MG63 (cell line): ENCODE data around the gene NFIB. TPM values are rescaled to one million over a fixed set of nuclear protein-coding genes. Genes with fewer than 3 reads are reported as not detected.

ENCODE experiments used
- DNase-seq: peaks from one replicate; pipeline ENCODE4 v3.0.0-alpha.2; 2020
- H3K27me3 ChIP-seq: fragments of 250-450 bp; sonication (Bioruptor Pico); 2 replicates; pipeline ENCODE4 v1.5.1; 2020; ENCODE audit warnings: mild to moderate bottlenecking, moderate library complexity
- H3K36me3 ChIP-seq: fragments of 250-450 bp; sonication (Bioruptor Pico); 2 replicates; pipeline ENCODE4 v1.5.1; 2020; ENCODE audit warnings: mild to moderate bottlenecking, moderate library complexity
- H3K4me3 ChIP-seq: fragments of 250-450 bp; sonication (Bioruptor Pico); 2 replicates; pipeline ENCODE4 v1.5.1; 2020; ENCODE audit warnings: mild to moderate bottlenecking, moderate library complexity
- H3K9me3 ChIP-seq: fragments of 250-450 bp; sonication (Bioruptor Pico); 2 replicates; pipeline ENCODE4 v1.5.1; 2020; ENCODE audit warnings: mild to moderate bottlenecking, moderate library complexity
- total RNA-seq: library from RNA; depleted of rRNA; stranded (reverse); fragments of >200 nt; shearing (Covaris generic); gene quantifications from 2 replicates; pipeline ENCODE4 v1.2.3, GENCODE V29; 2014; ENCODE audit warnings: low replicate concordance

NFIB gene
- total RNA-seq, 1 experiment from 2014 or later: 47.3 TPM

GRCh38 chr9:14226855-14227532 is 86.9 kb downstream of the NFIB start:
- Histone ChIP-seq H3K4me3 (no peak overlapping the region), H3K36me3 (peaks cover 43% of the 10 kb centered on the region), H3K27me3 (no peaks in the 10 kb centered on the region), H3K9me3 (no peaks in the 10 kb centered on the region)
- DNase-seq: no peak

- no peak for DNase-seq
- H3K27me3 ChIP-seq: no peaks in the 10 kb centered on the region
- no peaks in the 10 kb centered on the region for H3K9me3 ChIP-seq
- no peak overlapping the region for H3K4me3 ChIP-seq
- H3K36me3 ChIP-seq: peaks cover 36% of the 10 kb centered on the region
Observed at GRCh38 chr9:14223081-14223480, 90.9 kb downstream of the NFIB start.

- DNase-seq: no peak
- Histone ChIP-seq H3K36me3 (peaks cover 36% of the 10 kb centered on the region), H3K9me3 (no peaks in the 10 kb centered on the region), H3K4me3 (no peak overlapping the region), H3K27me3 (no peaks in the 10 kb centered on the region)
Observed at GRCh38 chr9:14222149-14222835, 91.6 kb downstream of the NFIB start.

- H3K4me3 ChIP-seq: no peak overlapping the region
- H3K36me3 ChIP-seq: peaks cover 41% of the 10 kb centered on the region
- peak; percentile 100 for DNase-seq
- H3K27me3 ChIP-seq: no peaks in the 10 kb centered on the region
- H3K9me3 ChIP-seq: no peaks in the 10 kb centered on the region
Observed at GRCh38 chr9:14221558-14221957, 92.4 kb downstream of the NFIB start.

GRCh38 chr9:14221119-14221518 is 92.8 kb downstream of the NFIB start:
- Histone ChIP-seq H3K4me3 (no peak overlapping the region), H3K9me3 (no peaks in the 10 kb centered on the region), H3K27me3 (no peaks in the 10 kb centered on the region), H3K36me3 (peaks cover 40% of the 10 kb centered on the region)
- no peak for DNase-seq

- H3K9me3 ChIP-seq: no peaks in the 10 kb centered on the region
- H3K27me3 ChIP-seq: no peaks in the 10 kb centered on the region
- H3K36me3 ChIP-seq: peaks cover 37% of the 10 kb centered on the region
- DNase-seq: peak; percentile 57
- H3K4me3 ChIP-seq: no peak overlapping the region
Observed at GRCh38 chr9:14220256-14220655, 93.7 kb downstream of the NFIB start.

GRCh38 chr9:14219850-14220249 is 94.1 kb downstream of the NFIB start:
- no peaks in the 10 kb centered on the region for H3K27me3 ChIP-seq
- H3K36me3 ChIP-seq: peaks cover 36% of the 10 kb centered on the region
- no peaks in the 10 kb centered on the region for H3K9me3 ChIP-seq
- DNase-seq: peak; percentile 84
- H3K4me3 ChIP-seq: no peak overlapping the region

GRCh38 chr9:14218253-14218652 is 95.7 kb downstream of the NFIB start:
- Histone ChIP-seq H3K4me3 (no peak overlapping the region), H3K27me3 (no peaks in the 10 kb centered on the region), H3K36me3 (peaks cover 20% of the 10 kb centered on the region), H3K9me3 (no peaks in the 10 kb centered on the region)
- no peak for DNase-seq

GRCh38 chr9:14216612-14217194 is 97.2 kb downstream of the NFIB start:
- Histone ChIP-seq H3K36me3 (peaks cover 19% of the 10 kb centered on the region; the same call in 1 of the 2 replicates), H3K27me3 (no peaks in the 10 kb centered on the region), H3K9me3 (no peaks in the 10 kb centered on the region), H3K4me3 (no peak overlapping the region)
- DNase-seq: no peak

GRCh38 chr9:14215614-14216013 is 98.3 kb downstream of the NFIB start:
- no peaks in the 10 kb centered on the region for H3K9me3 ChIP-seq
- peaks cover 19% of the 10 kb centered on the region; the same call in 1 of the 2 replicates for H3K36me3 ChIP-seq
- no peak for DNase-seq
- no peak overlapping the region for H3K4me3 ChIP-seq
- no peaks in the 10 kb centered on the region for H3K27me3 ChIP-seq

GRCh38 chr9:14214693-14215092 is 99.2 kb downstream of the NFIB start:
- Histone ChIP-seq H3K9me3 (no peaks in the 10 kb centered on the region), H3K36me3 (peaks cover 19% of the 10 kb centered on the region; the same call in 1 of the 2 replicates), H3K27me3 (no peaks in the 10 kb centered on the region), H3K4me3 (no peak overlapping the region)
- DNase-seq: no peak

- no peak for DNase-seq
- Histone ChIP-seq H3K27me3 (no peaks in the 10 kb centered on the region), H3K9me3 (no peaks in the 10 kb centered on the region), H3K36me3 (peaks cover 19% of the 10 kb centered on the region; the same call in 1 of the 2 replicates), H3K4me3 (no peak overlapping the region)
Observed at GRCh38 chr9:14214065-14214684, 99.8 kb downstream of the NFIB start.

- Histone ChIP-seq H3K4me3 (no peak overlapping the region), H3K27me3 (no peaks in the 10 kb centered on the region), H3K36me3 (peaks cover 15% of the 10 kb centered on the region; the same call in 1 of the 2 replicates), H3K9me3 (no peaks in the 10 kb centered on the region)
- DNase-seq: no peak
Observed at GRCh38 chr9:14213504-14213903, 100.4 kb downstream of the NFIB start.

- no peaks in the 10 kb centered on the region for H3K9me3 ChIP-seq
- peaks cover 15% of the 10 kb centered on the region; the same call in 1 of the 2 replicates for H3K36me3 ChIP-seq
- no peak for DNase-seq
- H3K27me3 ChIP-seq: no peaks in the 10 kb centered on the region
- H3K4me3 ChIP-seq: no peak overlapping the region
Observed at GRCh38 chr9:14212697-14213420, 101.1 kb downstream of the NFIB start.

GRCh38 chr9:14212077-14212476 is 101.9 kb downstream of the NFIB start:
- Histone ChIP-seq H3K36me3 (peaks cover 16% of the 10 kb centered on the region; the same call in 1 of the 2 replicates), H3K4me3 (no peak overlapping the region), H3K9me3 (no peaks in the 10 kb centered on the region), H3K27me3 (no peaks in the 10 kb centered on the region)
- DNase-seq: no peak

GRCh38 chr9:14211564-14211963 is 102.4 kb downstream of the NFIB start:
- Histone ChIP-seq H3K27me3 (no peaks in the 10 kb centered on the region), H3K4me3 (no peak overlapping the region), H3K9me3 (no peaks in the 10 kb centered on the region), H3K36me3 (peaks cover 11% of the 10 kb centered on the region; the same call in 1 of the 2 replicates)
- peak; percentile 38 for DNase-seq
